H9 (cell line): ENCODE results near the gene ZNRF1. TPM values are rescaled to one million over a fixed set of nuclear protein-coding genes. Genes with fewer than 3 reads are reported as not detected.

ENCODE experiments used
- DNase-seq: peaks from one replicate; pipeline ENCODE4 v3.0.0-alpha.2; 2017
- H2AFZ ChIP-seq: one replicate; pipeline ENCODE4 v1.6.1; 2013; ENCODE audit warnings: mild to moderate bottlenecking, low read length, control low read depth, moderate library complexity
- H2AK5ac ChIP-seq: 2 replicates; pipeline ENCODE4 v1.6.1; 2013; ENCODE audit warnings: low read length, control low read depth, mixed read lengths; ENCODE audit not compliant: insufficient read length
- H2BK120ac ChIP-seq: one replicate; pipeline ENCODE4 v1.6.1; 2013; ENCODE audit warnings: low read depth, mild to moderate bottlenecking, low read length, control low read depth, inconsistent platforms; ENCODE audit not compliant: poor library complexity, severe bottlenecking
- H2BK12ac ChIP-seq: 2 replicates; pipeline ENCODE4 v1.6.1; 2013; ENCODE audit warnings: low read length, control low read depth, mixed read lengths, low read depth; ENCODE audit not compliant: insufficient read length
- H2BK15ac ChIP-seq: 2 replicates; pipeline ENCODE4 v1.6.1; 2013; ENCODE audit warnings: low read depth, low read length, control low read depth
- H2BK20ac ChIP-seq: one replicate; pipeline ENCODE4 v1.6.1; 2013; ENCODE audit warnings: low read depth, mild to moderate bottlenecking, low read length, control low read depth, inconsistent platforms; ENCODE audit not compliant: poor library complexity, severe bottlenecking
- H2BK5ac ChIP-seq: 2 replicates; pipeline ENCODE4 v1.6.1; 2013; ENCODE audit warnings: low read length, control low read depth, mixed read lengths; ENCODE audit not compliant: insufficient read length
- H3K14ac ChIP-seq: 2 replicates; pipeline ENCODE4 v1.6.1; 2013; ENCODE audit warnings: low read length, control low read depth; ENCODE audit not compliant: insufficient read depth
- H3K18ac ChIP-seq: 2 replicates; pipeline ENCODE4 v1.6.1; 2013; ENCODE audit warnings: low read depth, mild to moderate bottlenecking, mixed read lengths, low read length, control low read depth; ENCODE audit not compliant: insufficient read length
- H3K23ac ChIP-seq: 2 replicates; pipeline ENCODE4 v1.6.1; 2013; ENCODE audit warnings: low read length, control low read depth, mixed read lengths, low read depth; ENCODE audit not compliant: insufficient read length
- H3K23me2 ChIP-seq: 2 replicates; pipeline ENCODE4 v1.6.1; 2013; ENCODE audit warnings: low read depth, mild to moderate bottlenecking, mixed read lengths, low read length, control low read depth; ENCODE audit not compliant: insufficient read length, poor library complexity, severe bottlenecking
- H3K27ac ChIP-seq: 2 replicates; pipeline ENCODE4 v1.5.1; 2013; ENCODE audit warnings: low read length, control low read depth, mixed read lengths, low read depth; ENCODE audit not compliant: insufficient read length
- H3K27me3 ChIP-seq: 2 replicates; pipeline ENCODE4 v1.6.1; 2013; ENCODE audit warnings: low read length, control low read depth, inconsistent platforms; ENCODE audit not compliant: insufficient read depth
- H3K4ac ChIP-seq: 2 replicates; pipeline ENCODE4 v1.6.1; 2013; ENCODE audit warnings: low read depth, mild to moderate bottlenecking, control low read depth, inconsistent platforms, low read length, moderate library complexity
- H3K4me1 ChIP-seq: 2 replicates; pipeline ENCODE4 v1.6.1; 2013; ENCODE audit warnings: low read length, control low read depth, inconsistent platforms; ENCODE audit not compliant: insufficient read depth
- H3K4me2 ChIP-seq: 2 replicates; pipeline ENCODE4 v1.6.1; 2013; ENCODE audit warnings: low read length, control low read depth, mixed read lengths; ENCODE audit not compliant: insufficient read length, insufficient read depth
- H3K56ac ChIP-seq: 2 replicates; pipeline ENCODE4 v1.6.1; 2013; ENCODE audit warnings: low read depth, mild to moderate bottlenecking, mixed read lengths, low read length, control low read depth; ENCODE audit not compliant: insufficient read length
- H3K79me1 ChIP-seq: 2 replicates; pipeline ENCODE4 v1.6.1; 2013; ENCODE audit warnings: low read depth, mild to moderate bottlenecking, moderate library complexity, low read length, control low read depth, inconsistent platforms; ENCODE audit not compliant: insufficient read depth, poor library complexity, severe bottlenecking
- H3K79me2 ChIP-seq: 2 replicates; pipeline ENCODE4 v1.6.1; 2013; ENCODE audit warnings: low read length, control low read depth, inconsistent platforms; ENCODE audit not compliant: insufficient read depth
- H3K9ac ChIP-seq: 2 replicates; pipeline ENCODE4 v1.6.1; 2013; ENCODE audit warnings: low read length, control low read depth, mixed read lengths; ENCODE audit not compliant: insufficient read length; ENCODE audit errors: extremely low read depth
- H3K9me3 ChIP-seq: one replicate; pipeline ENCODE4 v1.6.1; 2013; ENCODE audit warnings: low read depth, low read length, inconsistent platforms; ENCODE audit not compliant: control insufficient read depth
- H3T11ph ChIP-seq: one replicate; pipeline ENCODE4 v1.6.1; 2013; ENCODE audit warnings: mild to moderate bottlenecking, low read length, control low read depth, inconsistent platforms
- H4K20me1 ChIP-seq: one replicate; pipeline ENCODE4 v1.6.1; 2013; ENCODE audit not compliant: control insufficient read depth, insufficient read length, insufficient read depth
- H4K5ac ChIP-seq: 2 replicates; pipeline ENCODE4 v1.6.1; 2013; ENCODE audit warnings: low read depth, mild to moderate bottlenecking, mixed read lengths, low read length, control low read depth; ENCODE audit not compliant: insufficient read length
- H4K8ac ChIP-seq: replicated peaks from 2 replicates; pipeline ENCODE4 v1.6.1; 2013; ENCODE audit warnings: low read length, control low read depth, mixed read lengths, low read depth; ENCODE audit not compliant: insufficient read length
- H4K91ac ChIP-seq: 2 replicates; pipeline ENCODE4 v1.6.1; 2013; ENCODE audit warnings: low read depth, mild to moderate bottlenecking, moderate library complexity, mixed read lengths, low read length, control low read depth; ENCODE audit not compliant: insufficient read length
- H3K27ac Mint-ChIP-seq, 3 experiments: 2 replicates in 2 of 3; 3 replicates in 1 of 3; pipeline ENCODE4 v1.8.0; 2020 to 2021; ENCODE audit warnings: mixed read lengths in 3 of 3, mild to moderate bottlenecking in 1 of 3, moderate library complexity in 1 of 3
- H3K27me3 Mint-ChIP-seq: 2 replicates; pipeline ENCODE4 v1.8.0; 2021; ENCODE audit warnings: low read depth, mild to moderate bottlenecking, moderate library complexity, mixed read lengths
- H3K36me3 Mint-ChIP-seq, 3 experiments: 2 replicates in 2 of 3; 3 replicates in 1 of 3; pipeline ENCODE4 v1.8.0; 2020 to 2021; ENCODE audit warnings: low read depth in 3 of 3, mixed read lengths in 3 of 3; ENCODE audit not compliant: insufficient read depth in 1 of 3
- H3K4me1 Mint-ChIP-seq, 2 experiments: 2 replicates each; pipeline ENCODE4 v1.8.0; 2020; ENCODE audit warnings: mixed read lengths in 2 of 2
- H3K4me3 Mint-ChIP-seq, 2 experiments: 2 replicates in 1 of 2; 3 replicates in 1 of 2; pipeline ENCODE4 v1.8.0; 2020 to 2021; ENCODE audit warnings: mild to moderate bottlenecking in 2 of 2, mixed read lengths in 2 of 2, moderate library complexity in 1 of 2
- H3K9me3 Mint-ChIP-seq, 2 experiments: 2 replicates in 1 of 2; 3 replicates in 1 of 2; pipeline ENCODE4 v1.8.0; 2020; ENCODE audit warnings: mild to moderate bottlenecking in 2 of 2, mixed read lengths in 2 of 2, moderate library complexity in 1 of 2
- WGBS: extraction: QIAGEN DNeasy Blood & Tissue Kit; methylation state at CpG from one replicate; pipeline ENCODE4 v1.1.7; 2013; ENCODE audit warnings: missing lambda C conversion rate, low lambda C conversion rate, mixed read lengths; ENCODE audit not compliant: insufficient read length; ENCODE audit errors: extremely low coverage; 5-methylcytosine and 5-hydroxymethylcytosine counted together
- total RNA-seq: library from RNA; stranded (reverse); gene quantifications from 2 replicates; pipeline ENCODE4 v1.2.1, GENCODE V29; 2021
- TF ChIP-seq, protein P1 (sequence below): fragments of 200-600 bp; sonication (generic); conservative IDR thresholded peaks from 3 replicates; pipeline ENCODE4 v1.8.0; 2021; ENCODE audit warnings: antibody characterized with exemption, mild to moderate bottlenecking

Gene ZNRF1
- total RNA-seq, 1 experiment from 2014 or later = 49.6 TPM

DNA sequence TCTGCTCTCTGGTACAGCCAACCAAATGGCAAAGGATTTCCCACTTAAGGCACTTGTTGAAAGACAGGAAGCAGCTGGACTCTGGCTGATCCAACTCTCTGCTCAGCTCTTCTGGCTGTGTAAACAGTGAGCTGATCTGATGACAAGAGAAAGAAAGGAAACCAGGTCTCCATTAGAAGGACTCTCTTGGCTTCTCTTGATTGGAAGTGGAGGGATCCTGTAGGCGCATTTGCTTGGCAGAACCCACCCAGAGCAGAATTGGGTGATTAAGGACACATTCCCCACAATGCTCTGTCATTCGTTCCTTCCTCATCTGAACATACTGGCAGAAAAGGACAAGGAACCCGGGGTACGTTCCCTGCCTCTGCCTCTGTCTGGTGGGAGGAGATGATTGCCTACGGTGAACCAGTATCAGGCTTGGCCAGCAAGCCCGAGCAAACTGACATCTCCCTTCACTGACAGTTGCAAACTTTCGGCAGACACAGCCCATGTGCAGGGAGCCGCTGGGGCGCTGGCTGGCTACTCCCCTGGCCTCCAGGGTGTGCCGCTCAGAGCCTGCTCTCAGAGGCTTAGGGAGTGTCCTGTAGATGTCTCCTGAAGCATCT is 88.7 kb downstream of the ZNRF1 start:
- Histone ChIP-seq H3K9me3 (no peaks in the 10 kb centered on the region), H3K4ac (no peak overlapping the region), H2BK5ac (no peak overlapping the region), H3K56ac (no peak overlapping the region), H4K91ac (no peak overlapping the region), H2BK120ac (no peak overlapping the region), H3K14ac (no peak overlapping the region; the same call in 1 of the 2 replicates), H3K18ac (no peak overlapping the region), H3T11ph (no peak overlapping the region), H3K9ac (no peak overlapping the region), H2AFZ (no peak overlapping the region), H3K23me2 (no peaks in the 10 kb centered on the region), H4K20me1 (no peaks in the 10 kb centered on the region), H3K27me3 (no peaks in the 10 kb centered on the region), H4K5ac (no peak overlapping the region), H3K79me2 (peaks cover 3% of the 10 kb centered on the region; the same call in 1 of the 2 replicates), H4K8ac (no peak overlapping the region), H2BK20ac (no peak overlapping the region), H3K23ac (no peak overlapping the region), H3K27ac (no peak overlapping the region), H2AK5ac (no peak overlapping the region), H3K79me1 (no peaks in the 10 kb centered on the region), H3K4me1 (peaks cover 3% of the 10 kb centered on the region; the same call in 1 of the 2 replicates), H3K4me2 (no peak overlapping the region), H2BK12ac (no peak overlapping the region), H2BK15ac (no peak overlapping the region)
- no peak for DNase-seq
- Mint-ChIP-seq H3K27me3 (no peaks in the 10 kb centered on the region), H3K4me3 (no peak overlapping the region), H3K36me3 (peaks cover 2 to 13% (median 5%) of the 10 kb centered on the region in 3 experiments; a peak in 5 of 7 replicates), H3K9me3 (no peaks in the 10 kb centered on the region), H3K4me1 (peaks cover 38 to 50% of the 10 kb centered on the region in 2 experiments), H3K27ac (peak overlapping the region in 1 of 3 experiments; percentile 1; a peak in 1 of 7 replicates)
- no CpG with 5 or more reads among the region's 10 CpGs for WGBS
- TF ChIP-seq, protein P1, sequence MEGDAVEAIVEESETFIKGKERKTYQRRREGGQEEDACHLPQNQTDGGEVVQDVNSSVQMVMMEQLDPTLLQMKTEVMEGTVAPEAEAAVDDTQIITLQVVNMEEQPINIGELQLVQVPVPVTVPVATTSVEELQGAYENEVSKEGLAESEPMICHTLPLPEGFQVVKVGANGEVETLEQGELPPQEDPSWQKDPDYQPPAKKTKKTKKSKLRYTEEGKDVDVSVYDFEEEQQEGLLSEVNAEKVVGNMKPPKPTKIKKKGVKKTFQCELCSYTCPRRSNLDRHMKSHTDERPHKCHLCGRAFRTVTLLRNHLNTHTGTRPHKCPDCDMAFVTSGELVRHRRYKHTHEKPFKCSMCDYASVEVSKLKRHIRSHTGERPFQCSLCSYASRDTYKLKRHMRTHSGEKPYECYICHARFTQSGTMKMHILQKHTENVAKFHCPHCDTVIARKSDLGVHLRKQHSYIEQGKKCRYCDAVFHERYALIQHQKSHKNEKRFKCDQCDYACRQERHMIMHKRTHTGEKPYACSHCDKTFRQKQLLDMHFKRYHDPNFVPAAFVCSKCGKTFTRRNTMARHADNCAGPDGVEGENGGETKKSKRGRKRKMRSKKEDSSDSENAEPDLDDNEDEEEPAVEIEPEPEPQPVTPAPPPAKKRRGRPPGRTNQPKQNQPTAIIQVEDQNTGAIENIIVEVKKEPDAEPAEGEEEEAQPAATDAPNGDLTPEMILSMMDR = no peak
